Stomach (tissue), 9 donors: ENCODE measurements around the gene PKP2. TPM values are rescaled to one million over a fixed set of nuclear protein-coding genes. Genes with fewer than 3 reads are reported as not detected.

Experiments used
- DNase-seq, 2 donors: peaks; one replicate each; pipeline versions ENCODE4 v3.0.0 to v3.0.0-alpha.2; 2013 to 2019
- H3K27ac ChIP-seq, 5 donors: fragments of 200-600 bp in 4 of 5; sonication (generic) in 4 of 5; one replicate each; pipeline ENCODE4 v1.5.1; 2013 to 2019; ENCODE audit warnings: mild to moderate bottlenecking in 1 of 5, moderate library complexity in 1 of 5
- H3K27me3 ChIP-seq, 3 donors: fragments of 200-600 bp; sonication (generic); one replicate each; pipeline ENCODE4 v1.5.1; 2017 to 2019; ENCODE audit warnings: mixed run types in 1 of 3
- H3K36me3 ChIP-seq, 4 donors: fragments of 200-600 bp; sonication (generic); 1 replicate in 3 of 4; 2 replicates in 1 of 4; pipeline ENCODE4 v1.5.1; 2016 to 2019
- H3K4me1 ChIP-seq, 4 donors: fragments of 200-600 bp; sonication (generic); one replicate each; pipeline ENCODE4 v1.5.1; 2016 to 2019
- H3K4me3 ChIP-seq, 4 donors: fragments of 200-600 bp; sonication (generic) in 3 of 4; one replicate each; pipeline ENCODE4 v1.5.1; 2016 to 2019; ENCODE audit warnings: mild to moderate bottlenecking in 1 of 4
- H3K9me3 ChIP-seq, 4 donors: fragments of 200-600 bp; sonication (generic); one replicate each; pipeline ENCODE4 v1.5.1; 2016 to 2019
- CTCF ChIP-seq, 7 experiments: fragments of 450-650 bp in 4 of 7; fragments of 200-600 bp in 3 of 7; sonication (generic) in 3 of 7; IDR thresholded peaks; one replicate each; pipeline ENCODE4 v1.5.1; 2016 to 2019; ENCODE audit warnings: antibody characterized with exemption in 7 of 7, control low read depth in 2 of 7, mild to moderate bottlenecking in 1 of 7
- EP300 ChIP-seq: sonication (generic); formaldehyde crosslinking; IDR thresholded peaks from one replicate; pipeline ENCODE4 v1.6.1; 2017; ENCODE audit warnings: antibody characterized with exemption
- POLR2A ChIP-seq, 4 donors: fragments of 450-650 bp; IDR thresholded peaks; one replicate each; pipeline ENCODE4 v1.6.1; 2016; ENCODE audit warnings: antibody characterized with exemption in 4 of 4, control low read depth in 2 of 4, mild to moderate bottlenecking in 1 of 4, moderate library complexity in 1 of 4
- POLR2AphosphoS5 ChIP-seq, 3 donors: sonication (generic); formaldehyde crosslinking; IDR thresholded peaks; one replicate each; pipeline ENCODE4 v1.6.1; 2016; ENCODE audit warnings: antibody characterized with exemption in 3 of 3
- WGBS, 5 donors: extraction: QIAGEN DNeasy Blood & Tissue Kit in 3 of 5; methylation state at CpG; one replicate each; pipeline versions ENCODE4 v1.1.5 to v1.1.7; 2013 to 2018; 5-methylcytosine and 5-hydroxymethylcytosine counted together
- intact Hi-C: fragments of 100-400 bp; cut with DNase I; formaldehyde crosslinking; loops from one replicate; pipeline ENCODE4 v1.15.1; 2023; ENCODE audit warnings: low total_unique reads
- polyA plus RNA-seq, 3 donors: library from polyadenylated mRNA; stranded (reverse); fragments of 200-250 nt; gene quantifications; one replicate each; pipeline ENCODE4 v1.2.3, GENCODE V29; 2013
- total RNA-seq, 5 donors: library from RNA; depleted of rRNA; stranded (reverse); fragments of >200 nt; gene quantifications; one replicate each; pipeline versions ENCODE4 v1.1.0 to v1.2.3, GENCODE V29; 2014 to 2016
- donor health status: healthy with polysubstance abuse.
- donor health status: Bipolar disorder and iron deficiency.
- donor health status: healthy.

PKP2 gene
- total and polyA plus RNA-seq, 8 donors: 5.8 to 85.8 (median 39.5) TPM

GRCh38 chr12:32811686-32812392, 84.7 kb downstream of the PKP2 start:
- Histone ChIP-seq H3K4me1 (no peaks in the 10 kb centered on the region), H3K27ac (no peak overlapping the region)
- no peak for TF ChIP-seq CTCF (IDR thresholded peaks at IDR 0.05)
- TF ChIP-seq EP300: no peak
- no peak for TF ChIP-seq POLR2A (IDR thresholded peaks at IDR 0.05)
- TF ChIP-seq POLR2AphosphoS5 (IDR thresholded peaks at IDR 0.05): no peak

GRCh38 chr12:32809846-32810245, 86.7 kb downstream of the PKP2 start:
- Histone ChIP-seq H3K27me3 (no peaks in the 10 kb centered on the region), H3K4me3 (no peak overlapping the region), H3K9me3 (no peaks in the 10 kb centered on the region), H3K27ac (no peak overlapping the region), H3K4me1 (no peaks in the 10 kb centered on the region), H3K36me3 (peaks cover 0 to 19% (median 0%) of the 10 kb centered on the region in 4 donors)
- intact Hi-C loops: no loop called here
- TF ChIP-seq CTCF (IDR thresholded peaks at IDR 0.05) (no peak), POLR2AphosphoS5 (IDR thresholded peaks at IDR 0.05) (no peak)
- 77 to 100% (median 96%) methylated on average over 1 of the region's 1 CpG for WGBS, 5 donors
- no peak for DNase-seq

More at GRCh38 chr12:32811686-32812392, 84.7 kb downstream of the PKP2 start:
- no peak for DNase-seq
- Histone ChIP-seq H3K27me3 (no peaks in the 10 kb centered on the region), H3K4me3 (no peak overlapping the region), H3K9me3 (no peaks in the 10 kb centered on the region), H3K36me3 (peaks cover 0 to 28% (median 0%) of the 10 kb centered on the region in 4 donors)
- 84 to 88% (median 88%) methylated on average over 7 of the region's 7 CpGs for WGBS, 5 donors
- intact Hi-C loops: no loop called here

GRCh38 chr12:32809196-32809595, 87.4 kb downstream of the PKP2 start:
- Histone ChIP-seq H3K4me1 (no peaks in the 10 kb centered on the region), H3K9me3 (no peaks in the 10 kb centered on the region), H3K36me3 (peaks cover 0 to 18% (median 0%) of the 10 kb centered on the region in 4 donors), H3K27me3 (no peaks in the 10 kb centered on the region), H3K27ac (no peak overlapping the region), H3K4me3 (no peak overlapping the region)
- WGBS, 5 donors: 0 to 80% (median 0%) methylated on average over 1 of the region's 1 CpG
- intact Hi-C loops: no loop called here
- no peak for DNase-seq
- TF ChIP-seq CTCF (IDR thresholded peaks at IDR 0.05) (no peak), EP300 (no peak)

GRCh38 chr12:32804301-32804700, 92.3 kb downstream of the PKP2 start:
- TF ChIP-seq EP300 (no peak), CTCF (IDR thresholded peaks at IDR 0.05) (no peak), POLR2AphosphoS5 (IDR thresholded peaks at IDR 0.05) (no peak)
- DNase-seq: no peak
- Histone ChIP-seq H3K27me3 (no peaks in the 10 kb centered on the region), H3K4me3 (no peak overlapping the region), H3K27ac (no peak overlapping the region), H3K36me3 (peaks cover 0 to 8% (median 4%) of the 10 kb centered on the region in 4 donors), H3K9me3 (no peaks in the 10 kb centered on the region), H3K4me1 (no peaks in the 10 kb centered on the region)
- WGBS, 5 donors: 71 to 95% (median 85%) methylated on average over 3 of the region's 3 CpGs
- intact Hi-C loops: no loop called here
